ENCODE results near the gene SGMS2. TPM values are rescaled to one million over a fixed set of nuclear protein-coding genes. Genes with fewer than 3 reads are reported as not detected.

The SGMS2 gene
- total RNA-seq, 1 donor from 2014 or later: 7.5 TPM

GRCh38 chr4:107894138-107894603 lies 69.4 kb downstream of the SGMS2 start:
- Mint-ChIP-seq H3K27me3 (ENCODE audit: low read depth) (no peaks in the 10 kb centered on the region), H3K4me3 (no peak overlapping the region), H3K4me1 (peaks cover 45% of the 10 kb centered on the region), H3K9me3 (peaks cover 17% of the 10 kb centered on the region), H3K27ac (peak overlapping the region; percentile 48), H3K36me3 (peaks cover 7% of the 10 kb centered on the region)
- no peak for DNase-seq (ENCODE audit: low spot score in 2 of 2, unreplicated experiment in 2 of 2)
- TF ChIP-seq CTCF (IDR thresholded peaks at IDR 0.05; ENCODE audit: unreplicated experiment): no peak

- no peak for TF ChIP-seq CTCF (IDR thresholded peaks at IDR 0.05; ENCODE audit: unreplicated experiment)
- no peak overlapping the region for H3K4me3 Mint-ChIP-seq
- DNase-seq (ENCODE audit: low spot score in 2 of 2, unreplicated experiment in 2 of 2): no peak
Observed at GRCh38 chr4:107896158-107896645, 71.5 kb downstream of the SGMS2 start.

GRCh38 chr4:107896646-107897045 lies 71.9 kb downstream of the SGMS2 start:
- Mint-ChIP-seq H3K36me3 (peaks cover 2% of the 10 kb centered on the region), H3K9me3 (no peaks in the 10 kb centered on the region), H3K27me3 (ENCODE audit: low read depth) (no peaks in the 10 kb centered on the region), H3K27ac (peak overlapping the region; percentile 85), H3K4me1 (peaks cover 66% of the 10 kb centered on the region), H3K4me3 (no peak overlapping the region)
- DNase-seq (ENCODE audit: low spot score in 2 of 2, unreplicated experiment in 2 of 2): no peak
- TF ChIP-seq CTCF (IDR thresholded peaks at IDR 0.05; ENCODE audit: unreplicated experiment): no peak

More at GRCh38 chr4:107896158-107896645, 71.5 kb downstream of the SGMS2 start:
- Mint-ChIP-seq H3K9me3 (peaks cover 3% of the 10 kb centered on the region), H3K36me3 (peaks cover 2% of the 10 kb centered on the region), H3K27ac (peak overlapping the region; percentile 85), H3K4me1 (peaks cover 62% of the 10 kb centered on the region), H3K27me3 (ENCODE audit: low read depth) (no peaks in the 10 kb centered on the region)

GRCh38 chr4:107897823-107898222 lies 73.1 kb downstream of the SGMS2 start:
- Mint-ChIP-seq H3K36me3 (peaks cover 2% of the 10 kb centered on the region), H3K4me1 (peaks cover 68% of the 10 kb centered on the region), H3K9me3 (no peaks in the 10 kb centered on the region), H3K27me3 (ENCODE audit: low read depth) (no peaks in the 10 kb centered on the region), H3K4me3 (no peak overlapping the region), H3K27ac (peak overlapping the region; percentile 65)
- no peak for DNase-seq (ENCODE audit: low spot score in 2 of 2, unreplicated experiment in 2 of 2)
- no peak for TF ChIP-seq CTCF (IDR thresholded peaks at IDR 0.05; ENCODE audit: unreplicated experiment)

GRCh38 chr4:107900067-107900466 lies 75.3 kb downstream of the SGMS2 start:
- Mint-ChIP-seq H3K4me3 (no peak overlapping the region), H3K27ac (no peak overlapping the region), H3K36me3 (peaks cover 10% of the 10 kb centered on the region), H3K9me3 (no peaks in the 10 kb centered on the region), H3K4me1 (peaks cover 56% of the 10 kb centered on the region), H3K27me3 (ENCODE audit: low read depth) (no peaks in the 10 kb centered on the region)
- no peak for DNase-seq (ENCODE audit: low spot score in 2 of 2, unreplicated experiment in 2 of 2)
- no peak for TF ChIP-seq CTCF (IDR thresholded peaks at IDR 0.05; ENCODE audit: unreplicated experiment)

- peaks cover 9% of the 10 kb centered on the region for H3K36me3 Mint-ChIP-seq
- DNase-seq (ENCODE audit: low spot score in 2 of 2, unreplicated experiment in 2 of 2): no peak
- H3K4me3 Mint-ChIP-seq: no peak overlapping the region
Observed at GRCh38 chr4:107900508-107900907, 75.8 kb downstream of the SGMS2 start.

More at GRCh38 chr4:107900508-107900907, 75.8 kb downstream of the SGMS2 start:
- Mint-ChIP-seq H3K4me1 (peaks cover 52% of the 10 kb centered on the region), H3K27ac (no peak overlapping the region), H3K9me3 (no peaks in the 10 kb centered on the region), H3K27me3 (ENCODE audit: low read depth) (no peaks in the 10 kb centered on the region)
- TF ChIP-seq CTCF (IDR thresholded peaks at IDR 0.05; ENCODE audit: unreplicated experiment): no peak
